Tibial artery (tissue), 4 donors: ENCODE measurements around the gene RND2.

Source experiments
- DNase-seq, 2 donors: peaks; one replicate each; pipeline ENCODE4 v3.0.0-alpha.2; 2019
- H3K27ac ChIP-seq, 2 donors: fragments of 200-600 bp; sonication (generic) in 1 of 2; 1 replicate in 1 of 2; 2 replicates in 1 of 2; pipeline ENCODE4 v1.5.1; 2018 to 2019; ENCODE audit warnings: mild to moderate bottlenecking in 1 of 2
- H3K27me3 ChIP-seq, 2 donors: fragments of 200-600 bp; sonication (generic) in 1 of 2; one replicate each; pipeline versions ENCODE4 v1.5.1 to v1.6.0; 2016 to 2019
- H3K36me3 ChIP-seq, 3 donors: fragments of 200-600 bp; sonication (generic) in 2 of 3; one replicate each; pipeline ENCODE4 v1.5.1; 2016 to 2019; ENCODE audit warnings: mild to moderate bottlenecking in 2 of 3
- H3K4me1 ChIP-seq, 4 donors: fragments of 200-600 bp; sonication (generic) in 2 of 4; 1 replicate in 3 of 4; 2 replicates in 1 of 4; pipeline ENCODE4 v1.5.1; 2016 to 2019
- H3K4me3 ChIP-seq, 2 donors: fragments of 200-600 bp; sonication (generic) in 1 of 2; 1 replicate in 1 of 2; 2 replicates in 1 of 2; pipeline ENCODE4 v1.5.1; 2018 to 2019; ENCODE audit warnings: mild to moderate bottlenecking in 2 of 2
- H3K9me3 ChIP-seq, 3 donors: fragments of 200-600 bp; sonication (generic) in 1 of 3; one replicate each; pipeline ENCODE4 v1.5.1; 2016 to 2019
- CTCF ChIP-seq, 2 experiments: fragments of 200-600 bp in 1 of 2; fragments of 450-650 bp in 1 of 2; IDR thresholded peaks; one replicate each; pipeline ENCODE4 v1.5.1; 2017 to 2019; ENCODE audit warnings: antibody characterized with exemption in 2 of 2, mild to moderate bottlenecking in 1 of 2, moderate library complexity in 1 of 2
- intact Hi-C: fragments of 100-400 bp; cut with DNase I; formaldehyde crosslinking; loops from one replicate; pipeline ENCODE4 v1.15.0; 2023; ENCODE audit warnings: low total_unique reads

Gene RND2

GRCh38 chr17:43027091-43028032 lies 2.3 kb downstream of the RND2 start:
- no peak for TF ChIP-seq CTCF (IDR thresholded peaks at IDR 0.05)
- Histone ChIP-seq H3K4me3 (no peak overlapping the region), H3K27me3 (no peaks in the 10 kb centered on the region), H3K36me3 (no peaks in the 10 kb centered on the region), H3K27ac (no peak overlapping the region), H3K4me1 (peaks cover 0 to 21% (median 10%) of the 10 kb centered on the region in 4 donors), H3K9me3 (no peaks in the 10 kb centered on the region)
- intact Hi-C loops: no loop called here
- no peak for DNase-seq

GRCh38 chr17:43028221-43028861 lies 3.3 kb downstream of the RND2 start:
- Histone ChIP-seq H3K4me3 (no peak overlapping the region), H3K27me3 (no peaks in the 10 kb centered on the region), H3K9me3 (no peaks in the 10 kb centered on the region), H3K27ac (no peak overlapping the region), H3K36me3 (no peaks in the 10 kb centered on the region), H3K4me1 (peaks cover 0 to 14% (median 4%) of the 10 kb centered on the region in 4 donors)
- DNase-seq: no peak
- no peak for TF ChIP-seq CTCF (IDR thresholded peaks at IDR 0.05)
- intact Hi-C loops: no loop called here

- no peak for DNase-seq
- Histone ChIP-seq H3K27me3 (no peaks in the 10 kb centered on the region), H3K36me3 (no peaks in the 10 kb centered on the region), H3K27ac (no peak overlapping the region), H3K4me1 (peaks cover 0 to 3% (median 0%) of the 10 kb centered on the region in 4 donors), H3K9me3 (no peaks in the 10 kb centered on the region), H3K4me3 (no peak overlapping the region)
- TF ChIP-seq CTCF (IDR thresholded peaks at IDR 0.05): no peak
- intact Hi-C loops: no loop called here
Observed at GRCh38 chr17:43030137-43030767, 5.2 kb downstream of the RND2 start.

GRCh38 chr17:43031666-43032065 lies 6.6 kb downstream of the RND2 start:
- intact Hi-C loops: no loop called here
- no peak for TF ChIP-seq CTCF (IDR thresholded peaks at IDR 0.05)
- no peak overlapping the region for H3K4me3 ChIP-seq
- no peak for DNase-seq
- H3K9me3 ChIP-seq: no peaks in the 10 kb centered on the region
- no peaks in the 10 kb centered on the region for H3K27me3 ChIP-seq
- no peaks in the 10 kb centered on the region for H3K4me1 ChIP-seq
- H3K27ac ChIP-seq: no peak overlapping the region
- H3K36me3 ChIP-seq: no peaks in the 10 kb centered on the region

- no peaks in the 10 kb centered on the region for H3K27me3 ChIP-seq
- intact Hi-C loops: no loop called here
- H3K9me3 ChIP-seq: no peaks in the 10 kb centered on the region
- DNase-seq: no peak
- no peak overlapping the region for H3K4me3 ChIP-seq
- H3K36me3 ChIP-seq: no peaks in the 10 kb centered on the region
- TF ChIP-seq CTCF (IDR thresholded peaks at IDR 0.05): no peak
- no peaks in the 10 kb centered on the region for H3K4me1 ChIP-seq
- no peak overlapping the region for H3K27ac ChIP-seq
Observed at GRCh38 chr17:43033948-43034881, 9.2 kb downstream of the RND2 start.
